Measurements from ENCODE around the gene TFF2. TPM values are rescaled to one million over a fixed set of nuclear protein-coding genes. Genes with fewer than 3 reads are reported as not detected.

The TFF2 gene
- total RNA-seq, 4 donors from 2014 or later, result 0.68 TPM; not detected in 3

- no peak overlapping the region for H3K4me3 ChIP-seq
- in situ Hi-C loops (cut with MboI; ENCODE audit: low pct_ligation_motif_present in 1 of 4, low pct_unique_long_range_greater_than_20kb in 1 of 4, low sequenced_read_pairs in 3 of 4), result no loop called here
- WGBS, 2 donors (ENCODE audit: low coverage in 1 of 2), result 82 to 87% methylated on average over 5 to 30 of the region's 30 CpGs
Measured at GRCh38 chr21:42346866-42347600, 3.8 kb downstream of the TFF2 start.

GRCh38 chr21:42346441-42346840 is 4.4 kb downstream of the TFF2 start:
- no peak for TF ChIP-seq CTCF (IDR thresholded peaks at IDR 0.05)
- in situ Hi-C loops (cut with MboI; ENCODE audit: low pct_ligation_motif_present in 1 of 4, low pct_unique_long_range_greater_than_20kb in 1 of 4, low sequenced_read_pairs in 3 of 4) (no loop called here), intact Hi-C loops (cut with DNase I; ENCODE audit: low total_unique reads) (no loop called here)
- H3K27ac ChIP-seq, result no peak overlapping the region
- no peaks in the 10 kb centered on the region for H3K4me1 ChIP-seq
- H3K27me3 ChIP-seq, result no peaks in the 10 kb centered on the region
- H3K36me3 ChIP-seq, result no peaks in the 10 kb centered on the region
- 88 to 97% methylated on average over 7 to 9 of the region's 9 CpGs for WGBS, 2 donors (ENCODE audit: low coverage in 1 of 2)
- no peaks in the 10 kb centered on the region for H3K9me3 ChIP-seq
- H3K4me3 ChIP-seq, result no peak overlapping the region
- DNase-seq, result no peak

More at GRCh38 chr21:42346866-42347600, 3.8 kb downstream of the TFF2 start:
- H3K27me3 ChIP-seq, result no peaks in the 10 kb centered on the region
- intact Hi-C loops (cut with DNase I; ENCODE audit: low total_unique reads), result no loop called here
- no peaks in the 10 kb centered on the region for H3K4me1 ChIP-seq
- H3K27ac ChIP-seq, result no peak overlapping the region
- no peaks in the 10 kb centered on the region for H3K9me3 ChIP-seq
- TF ChIP-seq EP300 (IDR thresholded peaks at IDR 0.05; ENCODE audit: low read depth) (no peak), POLR2A (IDR thresholded peaks at IDR 0.05) (no peak), CTCF (IDR thresholded peaks at IDR 0.05) (no peak), POLR2AphosphoS5 (IDR thresholded peaks at IDR 0.05) (no peak)
- no peak for DNase-seq
- H3K36me3 ChIP-seq, result no peaks in the 10 kb centered on the region

- Histone ChIP-seq H3K4me1 (no peaks in the 10 kb centered on the region), H3K4me3 (no peak overlapping the region), H3K27me3 (no peaks in the 10 kb centered on the region), H3K36me3 (no peaks in the 10 kb centered on the region), H3K27ac (no peak overlapping the region), H3K9me3 (no peaks in the 10 kb centered on the region)
- intact Hi-C loops (cut with DNase I; ENCODE audit: low total_unique reads), result no loop called here
- TF ChIP-seq POLR2A (IDR thresholded peaks at IDR 0.05) (no peak), EP300 (IDR thresholded peaks at IDR 0.05; ENCODE audit: low read depth) (no peak), CTCF (IDR thresholded peaks at IDR 0.05) (no peak), POLR2AphosphoS5 (IDR thresholded peaks at IDR 0.05) (no peak)
- 67 to 100% methylated on average over 1 to 4 of the region's 4 CpGs for WGBS, 2 donors (ENCODE audit: low coverage in 1 of 2)
- in situ Hi-C loops (cut with MboI; ENCODE audit: low pct_ligation_motif_present in 1 of 4, low pct_unique_long_range_greater_than_20kb in 1 of 4, low sequenced_read_pairs in 3 of 4), result no loop called here
- DNase-seq, result no peak
Measured at GRCh38 chr21:42344631-42345030, 6.2 kb downstream of the TFF2 start.

GRCh38 chr21:42343963-42344510 is 6.8 kb downstream of the TFF2 start:
- H3K4me3 ChIP-seq, result no peak overlapping the region
- in situ Hi-C loops (cut with MboI; ENCODE audit: low pct_ligation_motif_present in 1 of 4, low pct_unique_long_range_greater_than_20kb in 1 of 4, low sequenced_read_pairs in 3 of 4), result no loop called here
- H3K27ac ChIP-seq, result no peak overlapping the region
- no peaks in the 10 kb centered on the region for H3K4me1 ChIP-seq
- intact Hi-C loops (cut with DNase I; ENCODE audit: low total_unique reads), result no loop called here
- H3K9me3 ChIP-seq, result no peaks in the 10 kb centered on the region
- TF ChIP-seq CTCF (IDR thresholded peaks at IDR 0.05) (no peak), POLR2AphosphoS5 (IDR thresholded peaks at IDR 0.05) (no peak), POLR2A (IDR thresholded peaks at IDR 0.05) (no peak), EP300 (IDR thresholded peaks at IDR 0.05; ENCODE audit: low read depth) (no peak)
- WGBS, 2 donors (ENCODE audit: low coverage in 1 of 2), result 79 to 87% methylated on average over 3 to 11 of the region's 11 CpGs
- H3K27me3 ChIP-seq, result no peaks in the 10 kb centered on the region
- DNase-seq, result no peak
- H3K36me3 ChIP-seq, result no peaks in the 10 kb centered on the region

All from transverse colon (tissue), 4 donors.